ENCODE results near the gene ALG8.

ALG8 gene

DNA sequence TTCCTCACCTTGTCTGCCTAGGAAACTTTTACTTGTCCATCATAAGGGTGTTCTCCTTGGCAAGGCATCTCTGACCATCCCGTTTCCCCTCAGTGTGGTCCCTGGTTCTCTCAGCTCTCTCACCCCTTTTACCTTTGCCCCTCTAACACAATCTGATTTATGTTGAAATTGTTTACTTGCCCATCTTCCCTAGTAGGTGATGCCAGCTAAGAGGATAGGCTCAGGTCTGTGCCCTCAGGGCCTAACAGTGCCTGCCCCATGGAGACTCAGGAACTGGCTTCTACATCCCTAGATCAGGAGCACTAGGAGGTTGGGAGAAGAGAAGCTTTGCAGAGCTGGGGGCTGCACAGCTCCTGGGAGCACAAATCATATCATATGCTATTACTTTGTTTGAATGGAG lies 21.1 kb upstream of the ALG8 start:
- no peak for DNase-seq (ENCODE audit: low spot score)

DNA sequence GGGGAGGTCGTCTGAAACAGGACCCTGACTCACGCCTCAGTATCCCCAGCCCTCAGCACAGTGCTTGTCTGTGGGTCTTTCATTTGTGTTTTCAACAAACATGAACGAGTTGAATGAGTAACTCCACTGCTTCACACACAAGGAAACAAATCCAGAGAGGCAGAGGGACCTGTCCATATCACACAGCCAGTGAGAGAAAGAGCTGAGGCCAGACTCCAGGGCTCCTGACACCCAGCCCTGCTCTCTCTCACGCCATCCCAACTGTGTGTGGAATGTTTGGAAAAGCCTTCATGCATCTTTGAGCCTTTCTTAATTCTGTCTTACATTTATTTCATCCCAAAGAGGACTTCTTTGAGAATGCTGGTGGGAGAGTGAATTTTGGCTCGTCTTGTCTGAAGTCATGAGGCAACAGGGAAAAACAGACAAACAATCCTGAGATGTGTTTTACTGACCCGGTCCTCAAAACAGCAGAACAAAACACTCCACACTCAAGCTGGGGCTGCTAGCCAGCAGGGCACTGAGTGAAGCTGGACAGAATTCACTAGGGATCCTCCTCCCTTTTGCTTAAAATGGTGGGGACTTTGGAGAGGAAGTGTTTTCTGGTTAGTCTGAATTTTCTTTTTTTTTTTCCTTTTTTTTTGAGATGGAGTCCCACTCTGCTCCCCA lies 19.7 kb upstream of the ALG8 start:
- no peak for DNase-seq (ENCODE audit: low spot score)

DNA sequence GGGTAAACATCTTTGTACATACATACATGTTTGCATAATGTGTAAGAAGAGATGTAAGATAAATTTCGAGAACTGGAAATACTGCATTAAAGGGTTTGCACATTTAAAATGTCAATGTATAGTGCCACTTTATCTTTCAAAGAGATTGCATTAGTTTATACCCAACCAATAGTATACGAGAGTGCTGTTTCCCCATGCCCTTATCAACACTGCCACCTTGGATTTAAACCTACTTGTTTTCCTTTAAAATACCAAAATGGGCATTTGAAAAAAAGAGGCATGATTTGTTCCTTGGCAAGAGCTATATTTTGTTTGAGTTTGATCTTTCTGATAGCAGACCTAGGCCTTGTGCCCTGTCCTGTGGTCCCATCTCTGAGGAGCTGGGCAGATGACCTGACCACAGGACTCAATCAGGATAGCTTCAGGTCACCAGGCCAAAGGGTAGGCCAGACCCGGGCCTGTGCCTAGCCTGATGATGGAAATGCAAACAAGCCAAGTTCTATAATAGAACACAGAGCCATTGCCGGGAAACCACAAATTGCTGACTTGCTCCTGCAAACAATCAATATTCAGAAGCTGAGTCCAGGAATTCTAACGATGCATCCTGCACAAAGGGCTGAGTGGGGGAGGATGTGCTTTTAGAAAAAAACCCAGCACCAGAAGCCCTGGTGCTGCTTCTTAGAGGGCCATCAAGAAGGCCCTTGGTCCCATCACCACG lies 16.9 kb upstream of the ALG8 start:
- no peak for DNase-seq (ENCODE audit: low spot score)

DNA sequence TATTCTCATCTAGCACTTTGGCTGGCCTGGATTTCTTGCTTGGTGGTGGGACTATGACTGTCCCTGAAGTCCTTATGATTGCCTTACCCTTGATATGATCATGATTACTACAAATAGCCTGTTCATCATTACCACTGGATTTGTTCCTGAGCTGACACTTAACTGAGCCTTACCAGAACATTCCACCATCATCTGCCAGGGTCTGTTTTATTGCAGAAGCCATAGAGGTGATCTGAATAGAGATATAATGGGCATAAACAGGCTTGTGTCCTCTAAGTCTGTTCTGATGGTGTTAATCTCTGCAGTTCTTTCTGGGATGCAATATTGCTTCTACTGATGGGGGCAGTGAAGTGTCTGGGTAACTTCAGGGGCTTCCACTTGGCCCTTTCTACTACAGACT lies 12.4 kb upstream of the ALG8 start:
- DNase-seq (ENCODE audit: low spot score): no peak

DNA sequence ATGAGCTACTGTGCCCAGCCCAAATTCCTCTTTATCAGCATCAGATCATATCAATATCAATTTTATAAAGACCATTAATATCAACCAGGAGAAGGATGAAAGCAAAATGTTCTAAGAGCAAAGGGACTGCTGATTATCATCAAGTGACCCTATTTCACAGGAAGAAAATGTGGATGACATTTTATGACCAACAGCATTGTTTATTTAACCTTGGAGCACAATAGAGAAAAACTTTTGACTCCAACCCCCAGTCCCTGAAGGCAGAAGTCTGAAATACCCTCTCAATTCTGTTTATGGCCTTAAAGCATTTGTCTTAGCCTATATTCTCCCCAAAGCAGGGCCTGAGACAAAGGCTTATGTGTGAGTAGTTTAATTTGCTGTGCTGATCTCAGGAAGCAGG lies 11.3 kb upstream of the ALG8 start:
- DNase-seq (ENCODE audit: low spot score): no peak

DNA sequence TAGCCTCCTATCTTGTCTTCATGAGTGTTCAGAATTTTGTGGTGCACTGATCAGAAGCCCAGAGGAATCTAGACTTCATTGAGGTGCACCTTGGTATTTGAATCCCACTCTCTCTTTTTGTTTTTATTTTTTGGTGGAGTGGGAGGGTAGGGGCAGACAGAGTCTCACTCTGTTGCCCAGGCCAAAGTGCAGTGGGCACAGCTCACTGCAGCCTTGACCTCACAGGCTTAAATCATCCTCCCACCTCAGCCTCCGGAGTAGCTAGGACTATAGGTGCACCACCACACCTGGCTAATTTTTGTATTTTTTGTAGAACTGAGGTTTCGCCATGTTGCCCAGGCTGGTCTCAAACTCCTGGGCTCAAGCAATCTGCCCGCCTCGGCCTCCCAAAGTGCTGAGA lies 10.9 kb upstream of the ALG8 start:
- no peak for DNase-seq (ENCODE audit: low spot score)

DNA sequence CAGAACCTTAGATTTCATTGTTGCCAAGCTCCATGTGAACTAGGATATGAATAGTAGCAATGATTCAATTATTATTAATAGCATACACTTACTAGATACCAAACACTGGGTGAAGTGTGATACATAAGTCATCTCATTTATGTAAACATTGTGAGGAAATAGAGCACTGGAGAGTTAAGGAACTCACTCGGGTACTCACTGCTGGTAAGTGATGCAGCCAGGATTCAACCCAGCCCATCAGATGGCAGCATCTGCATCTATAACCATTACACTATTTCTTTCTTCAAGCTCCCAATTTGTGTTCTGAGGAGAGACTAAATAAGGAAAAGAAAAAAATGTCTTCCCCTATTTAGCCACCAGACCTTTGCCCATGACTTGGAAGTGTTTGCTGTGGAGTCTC lies 10.2 kb upstream of the ALG8 start:
- peak; percentile 44 for DNase-seq (ENCODE audit: low spot score)

DNA sequence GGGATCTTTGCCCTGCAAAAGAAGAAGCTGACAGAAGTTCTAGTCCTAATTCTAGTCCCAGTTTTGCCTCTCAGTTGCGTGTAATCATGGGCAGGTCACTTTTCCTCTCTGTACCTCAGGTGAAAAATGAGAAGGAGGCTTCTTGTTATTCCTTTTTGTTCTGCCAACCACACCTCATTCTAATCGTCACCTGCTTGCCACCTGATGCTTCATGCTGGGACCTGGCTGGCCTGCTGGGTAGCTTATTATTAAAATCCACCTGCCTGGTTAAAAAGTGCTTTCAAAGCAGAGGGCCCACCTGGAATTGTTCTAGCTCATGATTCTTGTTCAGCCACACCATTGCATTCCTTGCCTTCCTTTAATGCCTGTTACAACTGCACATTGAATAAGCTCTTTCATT lies 8.4 kb upstream of the ALG8 start:
- no peak for DNase-seq (ENCODE audit: low spot score)

DNA sequence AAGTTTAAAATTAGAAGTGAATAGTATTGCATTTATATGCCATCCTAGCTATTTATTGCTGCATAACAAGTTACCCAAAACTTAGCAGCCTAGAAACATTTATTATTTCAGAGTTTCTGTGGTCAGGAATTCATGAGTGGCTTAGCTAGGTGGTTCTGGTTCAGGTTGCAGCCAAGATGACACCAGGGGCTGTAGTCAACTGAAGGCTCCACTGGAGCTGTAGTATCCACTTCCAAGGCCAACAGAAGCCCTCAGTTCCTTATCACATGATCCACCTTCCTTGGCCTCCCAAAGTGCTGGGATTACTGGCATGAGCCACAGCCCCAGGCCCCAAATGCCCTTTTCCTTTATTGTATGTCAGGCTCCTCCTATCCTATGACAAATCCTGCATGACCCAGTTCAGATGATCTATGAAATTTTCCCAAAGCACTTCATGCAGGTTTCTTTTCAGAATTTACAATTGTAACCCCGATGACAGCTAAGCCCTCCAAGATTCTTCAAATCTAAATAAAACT lies 6.1 kb upstream of the ALG8 start:
- DNase-seq (ENCODE audit: low spot score): no peak

DNA sequence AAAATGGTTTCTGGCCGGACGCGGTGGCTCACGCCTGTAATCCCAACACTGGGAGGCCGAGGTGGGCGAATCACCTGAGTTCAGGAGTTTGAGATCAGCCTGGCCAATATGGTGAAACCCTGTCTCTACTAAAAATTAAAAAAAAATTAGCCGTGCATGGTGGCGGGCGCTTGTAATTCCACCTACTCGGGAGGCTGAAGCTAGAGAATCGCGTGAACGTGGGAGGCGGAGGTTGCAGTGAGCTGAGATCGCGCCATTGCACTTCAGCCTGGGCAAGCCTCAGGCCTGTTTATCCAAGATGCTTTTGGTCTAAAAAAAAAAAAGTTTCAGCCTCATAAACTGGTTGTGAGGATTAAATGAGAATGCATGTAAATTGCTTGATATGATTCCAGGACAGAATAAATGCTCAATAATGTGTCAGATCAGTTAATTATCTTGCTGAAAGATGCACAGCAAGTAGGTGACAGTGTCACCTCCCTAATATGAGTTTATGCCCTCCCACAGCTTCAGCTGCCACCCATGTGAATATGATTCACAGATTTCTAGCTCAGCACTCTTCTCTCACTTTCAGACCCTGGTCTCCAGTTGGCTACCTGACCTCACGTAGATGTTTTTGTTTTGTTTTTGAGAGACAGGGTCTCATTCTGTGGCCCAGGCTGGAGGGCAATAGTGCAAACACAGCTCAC lies 1.1 kb upstream of the ALG8 start:
- DNase-seq (ENCODE audit: low spot score): no peak

DNA sequence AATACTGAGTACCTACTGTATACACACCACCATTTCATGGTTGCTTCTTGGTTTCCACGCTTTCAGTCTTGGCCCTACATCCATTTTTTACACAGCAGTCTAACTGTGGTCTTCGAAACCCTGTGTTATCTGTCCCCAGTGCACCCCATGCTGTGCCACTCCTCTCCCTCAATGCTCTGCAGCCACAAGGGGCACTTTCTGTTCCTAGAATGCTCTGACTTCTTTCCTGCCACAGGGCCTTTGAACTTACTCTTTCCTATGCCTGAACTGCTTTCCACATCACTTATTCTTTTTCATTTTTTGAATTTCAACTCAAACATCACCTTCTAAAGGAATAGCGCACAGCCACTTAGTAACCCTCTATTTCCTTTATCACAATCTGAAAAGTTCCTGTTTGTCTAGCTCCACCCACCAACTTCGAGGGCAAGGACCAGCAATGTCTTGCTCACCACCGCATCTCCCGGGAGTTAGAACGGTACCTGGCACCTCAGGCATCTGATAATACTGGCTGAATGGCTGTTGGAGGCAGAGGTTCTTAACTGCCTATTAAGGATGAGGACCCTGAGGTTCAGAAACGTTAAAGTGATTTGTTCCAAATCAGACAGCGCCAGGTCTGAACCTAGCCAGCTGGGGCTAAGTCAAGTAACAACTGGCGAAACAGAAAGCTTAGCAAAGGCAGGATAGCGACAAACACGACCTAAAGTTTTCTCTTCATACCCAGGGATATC lies 568 bp downstream of the ALG8 start:
- DNase-seq (ENCODE audit: low spot score): peak; percentile 16

DNA sequence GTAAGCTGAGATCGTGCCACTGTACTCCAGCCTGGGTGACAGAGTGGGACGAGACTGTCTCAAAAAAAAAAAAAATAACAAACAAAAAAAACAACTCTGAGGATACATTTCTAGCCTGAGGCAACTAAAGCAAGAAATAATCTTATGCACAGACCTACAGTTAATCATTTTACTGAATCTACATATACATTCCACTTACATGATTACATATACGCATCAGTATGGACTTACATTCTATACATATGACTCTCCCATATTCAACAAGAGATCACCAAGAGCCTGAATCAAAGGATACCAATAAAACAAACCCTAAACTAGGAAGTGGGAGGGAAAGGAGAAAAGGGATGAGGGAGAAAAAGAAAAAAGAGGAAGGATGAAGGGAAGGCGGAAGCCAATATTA lies 1.1 kb downstream of the ALG8 start:
- no peak for DNase-seq (ENCODE audit: low spot score)

DNA sequence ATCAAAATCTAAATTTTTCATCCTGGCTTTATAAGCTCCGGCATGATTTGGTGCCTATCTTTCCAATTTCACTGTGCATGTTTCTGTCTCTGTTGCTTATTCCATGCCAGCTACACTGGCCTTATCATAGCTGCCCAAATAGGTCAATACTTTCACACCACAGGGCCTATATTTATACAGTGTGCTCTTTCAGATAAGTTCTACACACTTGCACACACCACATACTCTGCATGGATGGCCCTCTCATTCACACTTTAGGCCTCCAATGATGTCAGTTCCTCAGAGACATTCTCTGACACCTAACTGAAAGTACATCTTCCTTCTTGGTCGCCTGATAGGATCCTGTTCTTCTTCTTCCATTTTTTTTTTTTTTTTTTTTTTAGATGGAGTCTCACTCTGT lies 7.0 kb downstream of the ALG8 start:
- DNase-seq (ENCODE audit: low spot score): no peak

DNA sequence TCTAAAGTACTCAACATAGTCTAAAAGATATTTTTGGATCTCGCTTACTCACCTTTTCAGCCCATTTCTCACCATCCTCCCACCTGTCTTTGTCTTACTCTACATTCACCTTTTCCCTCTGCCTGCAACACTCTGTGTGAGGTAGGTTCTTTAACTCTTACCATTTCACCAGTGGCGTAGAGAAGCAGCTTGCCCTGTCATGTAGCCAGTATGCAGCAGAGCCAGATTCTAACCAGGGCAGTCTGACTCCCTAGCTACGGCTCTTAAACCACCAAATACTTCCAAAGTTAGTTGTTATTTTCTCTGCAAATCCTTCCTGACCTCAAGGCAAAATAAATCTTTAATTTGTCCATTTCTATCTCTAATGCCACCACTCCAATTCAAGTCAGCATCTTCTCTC lies 7.5 kb downstream of the ALG8 start:
- no peak for DNase-seq (ENCODE audit: low spot score)

DNA sequence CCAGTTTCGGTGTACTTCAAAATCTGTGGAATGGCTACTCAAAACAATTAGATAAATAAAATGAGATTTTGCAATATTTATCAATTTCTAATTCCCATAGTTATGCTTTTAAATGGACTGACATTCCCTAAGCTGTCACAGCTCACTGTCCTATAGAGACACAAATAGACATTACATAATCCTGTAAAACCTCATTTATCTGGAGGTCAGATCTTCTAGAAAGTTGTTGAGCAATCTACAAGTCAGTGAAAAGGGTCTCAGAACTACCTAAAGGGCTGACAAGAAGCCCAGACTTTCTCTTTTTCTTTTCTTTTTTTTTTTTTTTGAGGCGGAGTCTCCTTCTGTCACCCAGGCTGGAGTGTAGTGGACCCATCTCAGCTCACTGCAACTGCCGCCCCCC lies 12.0 kb downstream of the ALG8 start:
- DNase-seq (ENCODE audit: low spot score): no peak

DNA sequence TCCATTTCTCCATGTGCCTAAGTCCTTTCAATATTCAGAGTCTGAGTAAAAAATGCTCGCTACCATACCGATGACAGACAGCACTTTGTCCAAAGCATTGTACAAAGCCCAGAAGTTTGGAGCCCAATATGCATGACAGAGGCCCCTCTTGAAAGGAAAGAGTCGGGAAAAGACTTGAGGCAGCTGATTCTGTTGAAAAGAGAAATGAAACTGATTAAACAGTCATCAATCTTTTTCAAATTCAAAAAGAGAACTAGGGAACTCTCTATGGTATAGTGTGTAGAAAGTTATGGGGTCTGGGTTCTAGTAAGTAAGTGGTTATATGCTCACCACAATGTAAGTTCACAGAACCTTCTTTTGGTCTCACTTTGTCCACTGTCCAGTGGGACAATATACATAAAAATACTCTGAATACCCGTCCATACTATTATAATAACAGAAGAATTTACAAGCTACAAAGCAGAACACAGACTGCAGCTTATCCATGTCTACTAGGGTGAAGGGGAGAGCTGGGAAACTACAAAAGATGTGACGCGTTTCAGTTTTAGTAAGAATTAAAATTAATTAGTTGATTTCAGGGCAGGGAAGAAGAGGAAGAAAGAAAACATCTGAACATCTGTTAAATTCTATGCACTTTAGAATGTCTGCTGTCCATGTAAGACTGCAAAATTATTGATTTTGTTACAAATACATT lies 26.7 kb downstream of the ALG8 start:
- DNase-seq (ENCODE audit: low spot score): no peak

DNA sequence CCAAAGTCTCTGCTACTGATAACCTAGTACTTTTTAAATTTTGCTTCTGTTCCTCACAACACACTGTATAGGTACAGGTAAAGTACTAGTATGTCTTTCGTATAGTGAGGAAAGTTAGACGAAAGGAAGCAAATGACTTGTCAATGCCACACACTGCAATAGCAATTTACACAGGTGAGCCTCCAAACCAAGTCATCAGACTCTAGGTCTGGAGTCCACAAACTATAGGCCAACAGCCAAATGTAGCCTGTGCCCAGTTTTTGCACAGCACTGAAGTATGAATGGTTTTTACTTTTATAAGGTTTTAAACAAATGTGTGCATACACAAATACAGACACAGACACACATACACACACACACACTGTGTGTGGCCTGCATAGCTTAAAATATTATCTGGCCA lies 28.1 kb downstream of the ALG8 start:
- DNase-seq (ENCODE audit: low spot score): no peak

DNA sequence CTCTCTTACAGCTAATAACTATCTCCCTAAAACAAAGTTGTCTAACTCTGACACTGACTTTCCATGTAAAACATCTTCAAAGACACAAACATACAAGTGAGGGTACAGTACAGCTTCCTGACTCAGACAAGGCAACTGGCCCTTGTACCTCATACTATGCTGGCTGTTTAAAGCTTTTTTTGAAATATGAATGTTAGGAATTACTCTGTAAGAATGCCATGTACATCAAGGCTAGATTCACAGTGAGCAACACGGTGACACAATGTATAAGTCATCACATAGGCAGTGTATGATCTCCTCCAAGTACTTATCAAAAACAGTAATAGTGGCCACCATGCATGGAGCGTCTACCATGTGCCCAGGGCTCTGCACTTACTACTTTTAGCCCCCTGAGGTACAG lies 28.6 kb downstream of the ALG8 start:
- no peak for DNase-seq (ENCODE audit: low spot score)

DNA sequence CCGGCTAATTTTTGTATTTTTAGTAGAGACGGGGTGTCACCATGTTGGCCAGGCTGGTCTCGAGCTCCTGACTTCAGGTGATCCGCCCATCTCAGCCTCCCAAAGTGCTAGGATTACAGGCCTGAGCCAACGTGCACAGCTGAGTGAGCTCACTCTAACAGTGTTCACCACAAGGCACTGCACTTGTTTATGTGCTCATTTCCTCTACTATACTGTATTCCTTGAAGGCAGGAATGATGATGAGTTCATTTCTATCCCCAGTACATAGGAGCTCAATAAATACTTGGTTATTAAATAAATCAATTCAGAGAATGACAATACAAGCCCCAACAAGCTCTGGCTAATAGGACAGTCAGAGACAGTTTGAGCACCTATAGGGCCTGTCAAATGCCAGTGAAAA lies 29.1 kb downstream of the ALG8 start:
- DNase-seq (ENCODE audit: low spot score): no peak

DNA sequence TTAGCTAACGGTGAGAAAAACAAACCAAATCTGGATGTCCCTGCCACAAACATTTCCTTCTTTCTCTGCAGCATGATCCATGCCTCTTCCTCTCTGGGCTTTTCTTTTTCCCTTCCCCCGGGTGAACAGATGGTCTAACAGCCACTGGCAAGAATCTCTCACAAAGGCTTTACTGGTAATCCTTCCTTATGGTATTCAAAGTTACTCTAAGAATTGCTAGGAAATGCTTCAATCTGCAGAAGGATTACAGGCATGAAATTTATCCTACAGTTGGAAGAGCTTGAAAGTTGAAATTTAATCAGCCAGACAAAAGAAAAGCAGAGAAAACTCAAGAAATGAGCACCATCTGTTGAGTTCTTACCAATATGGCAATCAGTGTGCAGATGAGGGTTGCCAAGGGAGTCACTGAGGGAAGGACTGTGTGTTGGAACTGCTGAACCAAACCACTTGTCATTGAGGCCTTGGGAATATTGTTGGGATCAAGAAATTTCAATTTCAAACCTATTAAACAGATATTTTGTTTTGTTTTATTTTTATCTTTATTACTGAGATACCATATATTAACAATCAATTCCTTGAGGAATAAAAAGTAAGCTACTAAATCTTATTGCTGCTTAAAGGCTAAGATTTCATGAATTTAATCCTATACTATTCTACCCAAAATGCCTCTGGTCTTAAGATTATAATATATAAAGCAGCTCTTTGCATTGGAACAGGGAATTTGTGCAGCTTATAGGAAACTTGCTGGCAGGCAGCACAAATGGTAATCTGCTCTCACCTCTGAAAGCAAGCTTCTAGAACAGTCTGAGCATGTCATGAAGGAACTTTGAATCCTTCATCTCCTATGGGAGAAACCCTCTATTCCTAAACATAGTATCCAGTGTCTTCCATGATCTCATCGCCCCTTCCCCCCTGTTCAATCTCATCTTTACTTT lies 30.1 kb downstream of the ALG8 start:
- no peak for DNase-seq (ENCODE audit: low spot score)

Measured in kidney capillary endothelial cell (primary cell).